K562 treated with DMSO at 1 percent for 4 hours (cell line): ENCODE data around the gene ACKR2. TPM values are rescaled to one million over a fixed set of nuclear protein-coding genes. Genes with fewer than 3 reads are reported as not detected.

Experiments
- total RNA-seq: library from RNA; unstranded; fragments of 300-600 nt; gene quantifications from 2 replicates; pipeline ENCODE4 v1.2.3, GENCODE V29; 2022; ENCODE audit not compliant: insufficient read depth

Gene ACKR2
- not detected in 2 replicates for total RNA-seq

GRCh38 chr3:42809202-42809601, at the start of gene ACKR2:
Gene ACKR2, plus strand, starts transcription at chr3:42809445. Its CDS starts 55,058 bp downstream, at chr3:42864503.

GRCh38 chr3:42772670-42773408, 36.4 kb upstream of the ACKR2 start, which contains the start of gene CCDC13:
Gene CCDC13, minus strand, starts transcription at chr3:42773253. Its CDS starts 14,908 bp downstream, at chr3:42758345.

GRCh38 chr3:42804106-42804830, 5.0 kb upstream of the ACKR2 start, which contains the start of gene HIGD1A:
Gene HIGD1A, minus strand, starts transcription at chr3:42804490. Its CDS starts 10,237 bp downstream, at chr3:42794253.

GRCh38 chr3:42875325-42876151, 66.3 kb downstream of the ACKR2 start, which contains the start of gene CYP8B1:
Gene CYP8B1, minus strand, starts transcription at chr3:42875879. Its CDS starts 63 bp downstream, at chr3:42875816.

GRCh38 chr3:42906070-42906847, 97.0 kb downstream of the ACKR2 start, which contains the start of gene ZNF662:
Gene ZNF662, plus strand, starts transcription at chr3:42906142. Its CDS starts 1,973 bp downstream, at chr3:42908115.

Other genes with a start within 250 kb of the ACKR2 start
- gene SEC22C, start 227.5 kb upstream of the ACKR2 start, total RNA-seq, result 43.6 and 52.1 TPM in 2 replicates
- 66.5 and 70.0 TPM in 2 replicates for gene SS18L2, start 218.6 kb upstream of the ACKR2 start, total RNA-seq
- gene NKTR, start 208.8 kb upstream of the ACKR2 start, total RNA-seq, result 12.3 and 23.8 TPM in 2 replicates
- gene ZBTB47, start 155.7 kb upstream of the ACKR2 start, total RNA-seq, result 0.71 and 0.89 TPM in 2 replicates
- gene KLHL40, start 123.9 kb upstream of the ACKR2 start, total RNA-seq, result not detected in 2 replicates
- not detected in 2 replicates for gene HHATL, start 106.6 kb upstream of the ACKR2 start, total RNA-seq
- gene CCDC13, start 36.2 kb upstream of the ACKR2 start, total RNA-seq, result 1.1 and 1.2 TPM in 2 replicates
- 123 and 145 TPM in 2 replicates for gene HIGD1A, start 5.0 kb upstream of the ACKR2 start, total RNA-seq
- gene CYP8B1, start 66.4 kb downstream of the ACKR2 start, total RNA-seq, result not detected in 2 replicates
- gene ZNF662, start 96.7 kb downstream of the ACKR2 start, total RNA-seq, result 0.67 TPM in 1 of 2 replicates, not detected in the other
- gene GASK1A, start 169.9 kb downstream of the ACKR2 start, total RNA-seq, result 0.54 TPM in 1 of 2 replicates, not detected in the other